HG03064 (cell line): Measurements from ENCODE around the gene GASK1A.
"Not testable (repeated sequence)": the region's sequence is repeated elsewhere in the genome, so short reads cannot be mapped to it uniquely, and the experiment has no call there.

ENCODE experiments used
- ATAC-seq: cut with Tn5 transposase; IDR thresholded peaks from one replicate; pipeline ENCODE4 v1.9.1; 2021; ENCODE audit warnings: low read depth; ENCODE audit not compliant: unreplicated experiment

GASK1A gene

DNA sequence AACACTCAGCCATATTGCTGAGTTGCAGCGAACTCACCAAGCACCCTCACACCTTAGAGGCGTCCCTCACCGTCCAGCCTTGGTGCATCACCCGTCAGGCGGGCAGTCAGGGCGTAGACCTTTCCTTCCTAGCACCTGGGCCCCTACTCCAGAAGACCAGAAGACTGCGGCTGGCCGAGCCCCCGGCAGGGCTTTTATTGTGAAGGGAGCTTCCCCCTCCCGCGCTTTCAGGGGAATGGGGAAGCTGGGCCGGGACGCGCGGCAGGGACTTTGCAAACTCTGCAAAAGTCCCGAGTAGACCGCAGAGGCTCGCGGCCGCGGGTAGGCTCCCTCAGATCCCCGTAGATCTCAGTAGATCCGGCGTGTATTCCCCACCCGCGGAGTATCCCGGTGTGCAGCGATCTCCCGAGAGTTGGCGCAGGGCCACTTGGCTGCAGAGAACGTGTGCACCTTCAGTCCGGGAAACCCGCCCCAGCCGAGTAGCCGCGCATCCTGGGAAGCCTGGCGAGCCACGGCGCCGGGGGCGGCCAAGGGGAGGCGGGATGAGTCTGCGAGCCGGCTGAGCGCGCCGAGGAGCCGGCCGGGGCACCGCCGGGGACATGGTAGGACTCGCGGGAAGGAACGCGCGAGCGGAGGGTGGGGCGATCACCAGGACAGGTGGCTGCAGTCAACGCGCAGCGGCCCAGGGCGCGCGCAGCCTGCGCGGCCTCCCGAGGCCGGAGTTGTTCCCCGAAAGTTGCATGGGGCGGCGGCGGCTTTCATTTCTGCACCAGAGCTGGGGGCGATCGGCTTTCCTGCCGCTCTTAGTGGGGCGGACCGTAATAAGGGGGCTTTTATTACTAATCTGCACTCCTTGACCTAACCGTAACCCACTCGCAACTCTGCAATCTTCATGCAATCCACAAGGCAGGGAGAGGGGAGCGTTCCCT lies at the start of gene GASK1A:
Gene GASK1A, plus strand, starts transcription at position 268 of the 929 bp plus-strand sequence. Its CDS starts 332 bp downstream, at position 600.
- ATAC-seq, result no peak

DNA sequence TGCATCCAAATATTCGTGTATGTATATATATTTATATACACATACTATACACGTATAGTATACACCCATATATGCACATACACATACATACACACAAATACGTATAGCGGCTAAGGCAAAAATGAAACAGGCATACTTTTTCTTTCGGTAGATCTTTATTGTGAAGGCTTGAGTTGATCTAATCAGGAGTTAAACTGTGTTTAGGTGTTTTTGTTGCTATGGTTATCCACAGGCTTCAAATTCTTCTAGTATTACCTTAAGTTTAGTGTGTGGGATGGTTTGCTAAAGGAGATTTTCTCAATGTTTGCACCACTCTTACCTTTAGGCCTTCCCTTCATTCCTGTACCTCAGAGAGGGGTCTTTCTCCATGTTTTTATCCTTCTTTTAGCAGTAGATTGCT lies 45.0 kb upstream of the GASK1A start:
- ATAC-seq, result no peak

DNA sequence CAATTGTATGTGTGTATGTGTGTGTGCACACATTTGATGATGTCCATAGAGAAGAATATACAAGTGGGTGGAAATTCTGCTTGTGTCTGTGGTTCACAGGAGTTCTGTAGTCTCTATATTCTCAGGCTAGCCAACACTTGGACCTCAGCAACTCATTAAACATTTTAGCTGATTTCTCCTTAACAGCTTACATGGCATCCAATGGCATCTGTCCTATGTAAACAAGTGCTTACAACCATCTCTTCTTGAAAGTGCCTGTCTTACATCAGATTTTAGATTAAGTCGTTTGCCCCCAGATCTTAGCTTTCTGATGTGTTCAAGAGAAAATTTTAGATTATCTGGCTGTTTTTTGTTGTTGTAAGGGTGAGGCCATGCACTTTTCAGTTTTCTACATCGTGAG lies 44.2 kb upstream of the GASK1A start:
- no peak for ATAC-seq

DNA sequence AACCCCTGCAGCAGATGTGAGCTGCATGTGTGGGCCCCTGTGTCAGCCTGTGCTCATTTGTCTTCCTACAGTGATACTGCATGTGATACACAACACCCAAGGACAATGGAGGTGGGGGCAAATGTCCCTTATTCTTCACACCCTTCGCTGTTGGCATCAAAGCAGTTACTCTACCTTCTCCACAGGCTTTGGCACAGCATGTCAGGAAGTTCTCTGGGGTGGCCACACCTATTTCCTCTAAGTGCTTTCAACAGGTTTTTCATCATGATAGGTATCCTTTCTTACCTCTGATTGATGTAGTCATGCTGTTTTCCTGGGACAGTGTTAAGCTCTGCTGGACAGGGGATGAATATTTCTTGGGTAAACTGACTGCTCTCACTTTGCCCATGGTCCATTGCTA lies 43.6 kb upstream of the GASK1A start:
- ATAC-seq, result no peak

DNA sequence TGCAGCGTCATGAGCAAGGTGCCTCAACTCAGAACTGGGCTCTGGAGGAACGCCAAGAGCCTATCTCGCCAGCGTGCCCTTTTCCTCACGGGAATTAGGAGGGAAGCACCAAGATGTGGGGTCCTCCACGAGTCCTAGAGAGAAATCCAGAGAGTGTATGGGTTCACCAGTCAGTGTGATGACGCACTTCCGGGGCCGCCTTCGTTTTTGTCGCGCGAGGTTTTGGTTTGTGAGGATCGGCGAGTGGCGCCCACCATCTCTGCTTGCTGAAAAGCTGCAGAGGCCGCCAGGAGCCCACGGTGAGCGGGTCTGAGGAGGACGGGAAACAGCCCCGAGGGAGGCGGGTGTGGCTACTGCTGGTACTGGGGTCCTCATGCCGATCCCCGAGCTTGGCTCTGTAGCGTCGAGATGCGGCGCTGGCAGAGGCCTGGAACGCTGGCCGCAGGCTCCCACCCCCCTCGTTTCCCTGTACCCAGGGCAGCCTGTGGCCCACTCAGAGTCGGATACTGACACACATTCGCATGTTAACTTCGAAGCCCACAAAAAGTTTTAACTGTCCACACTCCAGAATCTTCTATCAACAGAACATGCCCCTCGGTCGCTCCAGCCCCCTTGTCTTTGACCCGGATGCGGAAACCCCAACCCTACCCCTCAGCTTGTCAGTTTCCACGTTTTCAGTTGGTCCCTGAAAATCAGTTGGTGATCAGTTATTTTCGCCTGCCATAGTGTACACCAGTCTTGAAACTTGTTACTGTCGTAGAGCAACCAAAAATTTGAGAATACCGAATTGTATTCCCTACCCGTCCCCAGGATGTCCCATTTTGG lies 42.7 kb upstream of the GASK1A start:
- ATAC-seq, result no peak

DNA sequence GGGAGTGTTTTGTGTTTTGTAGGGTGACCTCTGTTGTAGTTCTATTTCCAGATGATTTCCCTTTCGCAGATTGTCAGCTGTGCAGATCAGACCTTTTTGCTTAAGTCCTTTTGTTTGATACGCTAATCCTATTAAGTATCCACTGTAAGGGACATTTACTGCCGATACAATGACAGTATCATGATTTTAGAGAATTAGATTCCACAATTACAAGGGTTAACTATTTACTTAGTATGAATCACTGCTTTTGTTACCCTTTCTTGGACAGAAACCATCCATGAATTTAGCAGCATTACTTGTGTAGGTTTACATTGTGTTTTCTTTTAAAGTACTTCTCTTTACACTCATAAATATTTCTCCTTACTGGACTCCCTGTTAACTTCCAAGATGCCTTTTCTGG lies 41.8 kb upstream of the GASK1A start:
- no peak for ATAC-seq

DNA sequence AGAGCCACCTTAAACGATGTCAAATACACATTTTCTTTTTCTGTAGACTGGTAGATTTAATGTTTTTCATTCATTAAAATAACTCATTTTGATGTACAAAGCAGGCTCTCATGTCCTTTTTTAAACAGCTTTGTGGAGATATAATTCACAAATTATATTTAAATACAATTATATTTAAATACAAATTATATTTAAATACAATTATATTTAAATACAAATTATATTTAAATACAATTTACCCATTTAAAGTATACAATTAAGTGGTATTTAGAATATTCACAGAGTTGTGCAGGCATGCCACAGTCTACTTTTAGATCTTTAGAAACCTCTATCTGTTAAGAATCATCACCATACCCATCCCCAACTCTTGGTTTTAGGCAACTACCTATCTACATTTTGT lies 36.4 kb upstream of the GASK1A start:
- ATAC-seq, result no peak

DNA sequence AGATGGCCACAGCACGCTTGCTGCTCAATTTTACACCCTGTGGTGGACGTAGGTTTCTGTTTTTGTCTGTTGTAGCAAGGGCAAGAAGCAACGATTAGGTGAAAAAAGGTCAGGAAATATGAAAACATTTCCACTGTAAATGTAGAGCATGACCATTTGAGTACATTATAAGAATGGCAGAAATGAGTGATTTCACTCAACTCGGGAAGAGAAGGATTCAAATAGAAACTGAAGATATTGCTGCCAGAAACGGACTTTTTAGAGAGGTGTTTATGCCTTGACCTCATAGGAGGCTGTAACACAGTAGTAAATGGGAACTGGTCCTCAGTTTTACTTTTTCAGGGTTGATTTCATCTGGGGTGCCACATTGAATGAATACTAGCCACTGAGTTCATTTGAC lies 33.1 kb upstream of the GASK1A start:
- no peak for ATAC-seq

DNA sequence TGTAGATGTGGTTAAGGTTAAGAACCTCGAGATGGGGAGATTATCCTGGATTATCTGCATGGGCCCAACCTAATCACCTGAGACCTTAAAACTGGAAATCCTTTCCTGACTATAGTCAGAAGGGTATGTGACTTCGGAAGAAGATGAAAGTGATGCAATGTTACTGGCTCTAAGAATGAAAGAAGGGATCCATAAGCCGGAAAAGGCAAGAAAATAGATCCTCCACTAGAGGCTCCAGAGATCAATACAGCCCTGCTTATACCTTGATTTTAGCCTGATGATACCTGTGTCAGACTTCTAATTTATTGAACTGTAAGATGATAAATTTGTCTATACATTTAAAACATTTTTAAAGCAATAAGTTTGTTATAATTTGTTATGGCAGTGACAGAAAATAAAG lies 21.5 kb upstream of the GASK1A start:
- no peak for ATAC-seq

DNA sequence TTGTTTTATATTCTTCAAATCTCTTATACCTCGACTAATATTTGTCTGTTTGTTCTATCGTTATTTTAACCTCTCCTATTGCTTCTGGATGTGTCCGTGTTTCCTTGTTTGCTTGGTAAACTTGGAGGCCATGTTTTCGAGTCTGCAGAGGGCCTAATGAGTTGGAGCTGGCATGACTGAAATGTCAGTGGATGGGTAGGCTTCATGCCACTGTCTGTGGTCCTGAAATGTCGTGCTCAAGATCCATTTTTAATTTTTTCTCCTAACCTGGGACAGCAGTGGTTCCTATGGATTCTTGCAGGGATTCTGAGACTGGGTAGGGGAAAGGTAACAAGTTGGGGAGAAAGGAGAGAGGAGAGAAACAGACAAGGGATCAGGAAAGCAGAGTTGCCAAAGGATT lies 18.8 kb upstream of the GASK1A start:
- no peak for ATAC-seq

DNA sequence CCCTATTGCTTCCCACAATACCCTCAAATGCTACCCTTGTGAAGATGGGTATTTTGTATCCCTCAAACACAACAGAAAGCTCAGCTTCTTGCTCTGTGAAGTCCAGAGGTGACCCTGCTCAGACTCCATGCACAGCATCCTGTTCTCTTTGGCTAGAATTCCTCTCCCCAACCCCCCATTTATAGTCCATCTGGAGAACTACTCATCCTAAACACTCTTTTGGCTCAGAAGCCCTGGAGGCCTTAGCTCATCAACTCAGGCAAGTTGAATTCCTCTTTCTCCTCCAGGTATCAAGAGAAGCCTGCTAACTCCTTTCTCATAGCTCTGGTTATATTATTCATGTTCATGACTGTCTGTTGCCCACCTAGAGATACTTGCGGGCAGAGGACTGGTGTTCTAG lies 18.3 kb upstream of the GASK1A start:
- no peak for ATAC-seq

DNA sequence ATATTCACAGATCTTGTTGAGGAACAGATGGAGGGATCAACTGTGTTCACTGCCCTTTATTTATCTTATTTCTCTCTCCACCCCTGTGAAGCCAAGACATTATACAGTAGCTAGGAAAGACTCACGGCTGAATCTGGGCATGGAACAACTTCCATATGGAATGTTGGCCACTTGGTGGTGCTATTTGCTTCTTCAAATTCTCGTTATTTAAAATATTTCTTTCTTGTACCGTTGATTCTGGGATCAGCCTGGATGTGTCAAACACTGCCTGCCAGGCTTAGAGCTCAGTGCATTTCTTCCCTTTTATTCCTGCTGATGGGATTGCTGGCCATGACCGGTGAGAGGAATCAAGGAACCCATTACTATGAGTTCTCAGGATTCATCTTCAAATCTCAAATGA lies 17.5 kb upstream of the GASK1A start:
- ATAC-seq, result no peak

DNA sequence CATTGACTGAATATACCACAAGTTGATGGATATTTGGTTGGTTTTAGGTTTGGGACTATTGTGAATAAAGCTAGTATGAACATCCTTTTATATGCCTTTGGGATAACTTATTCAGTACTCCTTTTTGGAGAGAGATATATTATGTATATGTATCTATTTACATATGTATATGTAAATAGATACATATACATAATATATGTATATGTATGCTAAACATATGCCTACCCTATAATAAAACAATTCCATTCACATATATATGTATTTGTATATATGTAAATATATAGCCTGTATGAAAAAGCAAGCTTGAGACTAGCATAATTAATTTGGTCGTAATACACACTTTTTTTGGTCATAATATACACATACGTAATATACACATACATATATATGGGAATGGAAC lies 15.8 kb upstream of the GASK1A start:
- ATAC-seq, result no peak

DNA sequence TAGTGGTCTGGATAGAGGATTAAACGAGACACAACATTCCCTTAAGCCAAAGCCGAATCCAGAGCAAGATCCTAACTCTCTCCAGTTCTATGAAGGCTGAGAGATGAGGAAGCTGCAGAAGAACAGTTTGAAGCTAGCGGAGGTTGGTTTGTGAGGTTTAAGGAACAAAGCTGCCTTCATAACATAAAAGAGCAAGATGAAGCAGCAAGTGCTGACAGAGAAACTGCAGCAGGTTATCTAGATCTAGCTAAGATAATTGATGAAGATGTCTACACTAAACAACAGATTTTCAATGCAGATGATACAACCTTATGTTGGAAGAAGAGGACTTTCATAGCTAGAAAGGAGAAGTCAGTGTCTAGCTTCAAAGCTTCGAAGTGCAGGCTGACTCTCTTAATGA lies 14.8 kb upstream of the GASK1A start:
- ATAC-seq, result no peak

DNA sequence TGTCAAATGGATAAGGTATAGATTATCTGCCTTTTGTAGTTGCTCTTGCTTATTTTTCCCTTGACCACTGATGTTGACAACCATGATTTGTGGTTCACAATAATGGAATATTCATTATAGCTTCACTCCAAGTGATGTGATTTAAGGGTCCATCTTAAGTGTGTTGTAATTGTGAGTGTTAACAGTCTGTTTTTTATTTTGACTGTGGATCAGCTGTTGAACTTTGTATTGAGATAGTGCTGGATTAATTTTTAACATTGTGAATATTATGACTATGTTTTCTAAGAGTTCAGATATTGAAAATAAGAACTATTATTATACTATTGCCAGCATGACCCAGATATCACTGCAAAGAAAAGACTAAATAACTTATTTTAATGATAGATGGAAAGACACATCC lies 8.6 kb upstream of the GASK1A start:
- no peak for ATAC-seq

DNA sequence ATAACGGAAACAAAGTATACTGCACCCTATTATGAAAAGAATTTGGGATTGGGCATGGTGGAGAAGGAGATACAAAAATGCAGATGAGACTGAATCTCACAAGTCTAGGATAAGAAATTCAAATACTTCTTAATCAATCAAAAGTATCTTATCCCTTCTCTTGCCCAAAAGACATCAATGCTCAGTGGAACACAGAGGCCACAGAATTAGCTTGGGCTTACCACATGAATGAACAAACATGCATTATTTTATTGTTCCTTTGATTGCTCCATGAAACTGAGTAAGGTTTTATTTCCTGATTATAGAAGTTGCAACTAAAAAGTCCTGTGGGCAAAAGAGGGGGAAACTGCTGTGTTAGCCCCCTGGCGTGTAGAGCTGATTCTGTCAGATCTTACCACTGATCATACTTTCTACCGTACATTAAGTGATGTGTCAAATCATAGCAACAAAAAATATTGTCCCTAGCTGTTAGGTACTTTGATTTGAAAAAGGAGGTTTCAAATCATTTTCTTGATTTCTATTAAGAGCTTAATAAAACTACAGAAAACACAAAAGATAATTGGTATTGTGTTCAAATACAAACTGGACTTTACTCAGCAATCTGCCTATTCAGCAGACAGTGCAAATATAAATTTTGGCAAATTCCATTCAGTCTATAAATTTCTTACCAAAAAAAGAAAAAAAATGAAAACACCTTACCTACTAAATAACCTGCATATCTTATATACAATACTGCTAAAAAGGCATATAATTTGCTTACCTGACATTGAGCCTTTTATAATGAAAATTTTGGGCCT lies 7.9 kb upstream of the GASK1A start:
- ATAC-seq, result no peak

DNA sequence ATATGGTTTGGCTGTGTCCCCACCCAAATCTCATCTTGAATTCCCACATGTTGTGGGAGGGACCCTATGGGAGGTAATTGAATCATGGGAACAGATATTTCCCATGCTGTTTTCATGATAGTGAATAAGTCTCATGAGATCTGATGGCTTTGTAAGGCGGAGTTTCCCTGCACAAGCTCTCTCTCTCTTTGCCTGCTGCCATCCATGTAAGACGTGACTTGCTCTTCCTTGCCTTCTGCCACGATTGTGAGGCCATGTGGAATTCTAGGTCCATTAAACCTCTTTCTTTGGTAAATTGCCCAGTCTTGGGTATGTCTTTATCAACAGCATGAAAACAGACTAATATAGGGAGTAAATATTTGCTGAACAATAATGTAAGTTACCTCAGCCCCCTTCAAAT lies 4.2 kb upstream of the GASK1A start:
- not testable (repeated sequence) for ATAC-seq

DNA sequence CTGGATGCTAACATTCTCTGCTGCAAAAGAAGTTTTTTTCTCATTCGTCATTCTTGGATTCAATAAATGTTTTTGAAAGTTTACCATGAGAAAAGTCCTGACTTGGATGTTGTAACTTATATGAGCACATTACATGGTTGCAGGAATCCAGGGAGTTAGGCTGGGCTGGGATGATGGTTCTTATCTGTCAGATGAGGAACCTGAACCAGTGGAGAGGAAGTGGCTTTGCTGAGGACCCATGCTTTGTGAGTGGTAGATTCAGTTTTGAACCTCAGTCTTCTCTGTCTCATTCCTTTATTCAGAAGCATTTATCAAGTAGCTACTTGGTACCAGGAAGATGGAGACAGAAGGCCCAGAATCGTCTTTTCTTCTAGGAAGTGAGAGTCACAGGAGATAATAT lies 3.7 kb upstream of the GASK1A start:
- ATAC-seq, result no peak

DNA sequence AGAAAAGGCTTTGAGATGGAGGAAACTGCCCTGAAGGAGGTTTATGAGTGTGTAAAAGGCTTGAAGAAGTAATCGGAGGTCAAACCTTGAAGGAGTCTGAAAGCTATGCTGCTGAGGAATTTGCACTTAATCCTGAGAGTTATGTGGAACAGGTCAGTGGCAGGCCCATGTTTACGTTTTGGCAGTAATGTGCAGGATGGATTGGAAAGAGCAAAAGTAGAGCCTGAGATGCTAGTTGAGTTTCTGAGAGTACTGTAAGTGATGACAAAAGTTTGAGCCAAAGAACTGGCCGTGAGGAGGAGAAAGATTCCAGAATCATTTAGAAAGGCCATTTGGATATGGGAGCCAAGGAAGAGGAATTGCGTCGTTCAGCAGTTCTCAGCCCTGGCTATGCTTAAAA lies 3.2 kb upstream of the GASK1A start:
- no peak for ATAC-seq

DNA sequence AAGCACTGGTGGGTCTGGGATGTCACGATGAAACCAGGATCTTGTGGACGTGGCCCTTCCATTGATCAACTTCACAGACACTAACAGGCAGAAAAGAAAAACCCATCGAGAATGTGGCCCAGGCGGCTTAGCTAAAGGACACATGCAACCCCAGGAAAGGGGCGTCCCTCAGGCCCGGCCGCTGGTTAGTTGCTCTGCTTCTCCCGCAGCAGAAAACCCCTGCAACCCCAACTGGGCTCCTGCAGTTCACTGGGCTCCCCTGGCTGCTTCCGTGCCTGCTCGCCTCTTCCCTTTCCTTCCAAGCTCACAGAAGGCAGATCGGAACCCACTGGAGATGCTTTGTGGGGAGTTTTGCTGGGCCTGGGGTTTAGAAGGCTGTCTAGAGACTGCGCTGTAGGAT lies 1.1 kb downstream of the GASK1A start:
- ATAC-seq, result no peak

DNA sequence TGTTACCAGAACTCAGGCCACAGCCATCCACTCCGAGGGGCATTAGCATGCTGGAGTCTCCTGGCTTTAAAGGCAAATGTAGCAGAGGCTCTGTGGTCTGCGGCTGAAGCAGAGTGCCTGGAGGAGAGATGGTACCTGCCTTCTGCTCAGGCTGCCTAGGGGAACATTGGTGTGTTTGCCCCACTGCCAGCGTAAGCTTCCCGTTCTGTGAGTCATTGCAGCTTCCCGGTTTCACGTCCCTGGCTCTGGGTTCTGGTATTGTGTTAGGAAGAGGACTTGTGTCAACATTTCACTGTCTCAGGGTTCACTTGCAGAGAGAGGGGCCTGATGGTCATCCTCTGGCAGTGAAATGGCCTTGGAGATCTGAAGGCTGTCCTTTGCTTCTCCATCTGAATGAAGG lies 1.8 kb downstream of the GASK1A start:
- no peak for ATAC-seq
